ENCODE data around the gene MKLN1.

GRCh38 chr7:131357282-131357880 is 29.7 kb downstream of the MKLN1 start:
- TF ChIP-seq CTCF (conservative IDR thresholded peaks at IDR 0.05; ENCODE audit: low read depth, low read length) (no peak), MXI1 (IDR thresholded peaks at IDR 0.05; ENCODE audit: borderline replicate concordance, low read depth, low read length) (no peak), POLR2A (IDR thresholded peaks at IDR 0.05; ENCODE audit: low read depth, low read length) (no peak), SMC3 (IDR thresholded peaks at IDR 0.05; ENCODE audit: low read depth, low read length) (no peak), RFX5 (IDR thresholded peaks at IDR 0.05; ENCODE audit: low read depth, low read length) (no peak), RAD21 (IDR thresholded peaks at IDR 0.05; ENCODE audit: low read length) (no peak)
- TF ChIP-seq, protein P1, sequence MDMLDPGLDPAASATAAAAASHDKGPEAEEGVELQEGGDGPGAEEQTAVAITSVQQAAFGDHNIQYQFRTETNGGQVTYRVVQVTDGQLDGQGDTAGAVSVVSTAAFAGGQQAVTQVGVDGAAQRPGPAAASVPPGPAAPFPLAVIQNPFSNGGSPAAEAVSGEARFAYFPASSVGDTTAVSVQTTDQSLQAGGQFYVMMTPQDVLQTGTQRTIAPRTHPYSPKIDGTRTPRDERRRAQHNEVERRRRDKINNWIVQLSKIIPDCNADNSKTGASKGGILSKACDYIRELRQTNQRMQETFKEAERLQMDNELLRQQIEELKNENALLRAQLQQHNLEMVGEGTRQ (IDR thresholded peaks at IDR 0.05; ENCODE audit: low read depth, low read length), result no peak
